Sciatic nerve (tissue), 2 donors: ENCODE data around the gene KANK4. TPM values are rescaled to one million over a fixed set of nuclear protein-coding genes. Genes with fewer than 3 reads are reported as not detected.

ENCODE experiments used
- ATAC-seq: fragments of 200-7000 bp; cut with Tn5 transposase; one replicate; pipeline ENCODE4 v1.9.1; 2020; ENCODE audit warnings: mild to moderate bottlenecking, moderate library complexity
- DNase-seq: peaks from one replicate; pipeline ENCODE4 v3.0.0-alpha.2; 2020; ENCODE audit warnings: low spot score
- intact Hi-C: fragments of 100-400 bp; cut with DNase I; formaldehyde crosslinking; loops from one replicate; pipeline ENCODE4 v1.14.2; 2022
- total RNA-seq: library from RNA; stranded (reverse); fragmentation: NEBNext Ultra II Directional; extraction: Animal tissue kit (Norgen Biotek cat#: 25700); gene quantifications from one replicate; pipeline ENCODE4 v1.2.1, GENCODE V29; 2021
- donor health status: DM: no; HTN: no; CAD: no.
- donor health status: DM: no; HTN: no; CAD: no.

The KANK4 gene
- total RNA-seq, 1 donor from 2014 or later, result 69.9 TPM

GRCh38 chr1:62309906-62310305 is 9.3 kb downstream of the KANK4 start:
- ATAC-seq, result peak; percentile 8
- intact Hi-C loops, result no loop called here
- DNase-seq, result no peak

GRCh38 chr1:62308606-62309005 is 10.6 kb downstream of the KANK4 start:
- intact Hi-C loops, result no loop called here
- DNase-seq, result no peak
- no peak for ATAC-seq

GRCh38 chr1:62307895-62308492 is 11.2 kb downstream of the KANK4 start:
- peak; percentile 29 for ATAC-seq
- intact Hi-C loops, result no loop called here
- no peak for DNase-seq

GRCh38 chr1:62307446-62307845 is 11.8 kb downstream of the KANK4 start:
- intact Hi-C loops, result no loop called here
- DNase-seq, result no peak
- no peak for ATAC-seq

GRCh38 chr1:62306065-62306464 is 13.2 kb downstream of the KANK4 start:
- DNase-seq (no peak), ATAC-seq (no peak)
- intact Hi-C loops, result no loop called here

- intact Hi-C loops, result no loop called here
- DNase-seq, result no peak
- ATAC-seq, result peak; percentile 85
Measured at GRCh38 chr1:62304975-62305374, 14.3 kb downstream of the KANK4 start.

GRCh38 chr1:62304515-62304914 is 14.7 kb downstream of the KANK4 start:
- DNase-seq (no peak), ATAC-seq (no peak)
- intact Hi-C loops, result no loop called here

GRCh38 chr1:62301726-62302390 is 17.4 kb downstream of the KANK4 start:
- intact Hi-C loops, result no loop called here
- no peak for DNase-seq
- no peak for ATAC-seq

GRCh38 chr1:62299426-62300200 is 19.6 kb downstream of the KANK4 start:
- peak; percentile 85 for DNase-seq
- ATAC-seq, result peak; percentile 91

GRCh38 chr1:62295921-62296491 is 23.2 kb downstream of the KANK4 start:
- DNase-seq (no peak), ATAC-seq (peak; percentile 57)
- intact Hi-C loops, result no loop called here

More at GRCh38 chr1:62299426-62300200, 19.6 kb downstream of the KANK4 start:
- intact Hi-C loops, result no loop called here

GRCh38 chr1:62294261-62294660 is 25.0 kb downstream of the KANK4 start:
- intact Hi-C loops, result no loop called here
- DNase-seq, result no peak
- peak; percentile 81 for ATAC-seq

GRCh38 chr1:62288662-62289061 is 30.6 kb downstream of the KANK4 start:
- ATAC-seq (no peak), DNase-seq (no peak)
- intact Hi-C loops, result no loop called here

GRCh38 chr1:62288224-62288623 is 31.0 kb downstream of the KANK4 start:
- intact Hi-C loops, result no loop called here
- no peak for DNase-seq
- no peak for ATAC-seq

- peak; percentile 20 for ATAC-seq
- intact Hi-C loops, result no loop called here
- DNase-seq, result no peak
Measured at GRCh38 chr1:62286786-62287224, 32.4 kb downstream of the KANK4 start.

GRCh38 chr1:62285984-62286785 is 33.0 kb downstream of the KANK4 start:
- intact Hi-C loops, result no loop called here

GRCh38 chr1:62285440-62285839 is 33.8 kb downstream of the KANK4 start:
- intact Hi-C loops, result no loop called here
- no peak for DNase-seq
- no peak for ATAC-seq

More at GRCh38 chr1:62285984-62286785, 33.0 kb downstream of the KANK4 start:
- no peak for DNase-seq
- ATAC-seq, result peak; percentile 28

- DNase-seq (no peak), ATAC-seq (no peak)
- intact Hi-C loops, result no loop called here
Measured at GRCh38 chr1:62283986-62284385, 35.2 kb downstream of the KANK4 start.

GRCh38 chr1:62282909-62283755 is 36.1 kb downstream of the KANK4 start:
- DNase-seq (no peak), ATAC-seq (no peak)
- intact Hi-C loops, result no loop called here
